PC-3 (cell line): Measurements from ENCODE around the gene LDLRAP1. TPM values are rescaled to one million over a fixed set of nuclear protein-coding genes. Genes with fewer than 3 reads are reported as not detected.
A peak's percentile ranks its signal among the peaks of the same experiment; 100 is the strongest.

Experiments
- ATAC-seq: fragments of 200-7000 bp; cut with Tn5 transposase; 2 replicates; pipeline ENCODE4 v1.9.1; 2020; ENCODE audit warnings: mild to moderate bottlenecking, moderate library complexity
- BruUV-seq: library from RNA; stranded (reverse); fragments of 400-500 nt; replicated peaks from 2 replicates; lab custom pipeline; 2021; lab: Mats Ljungman, UMichigan
- CTCF ChIA-PET: fragments of 300-600 bp; sonication (Branson Sonifier 250); formaldehyde crosslinking; loops from one replicate; lab custom pipeline; 2022; ENCODE audit warnings: antibody characterized with exemption; lab: Charles Lee
- POLR2A ChIA-PET: fragments of 300-600 bp; sonication (Branson Sonifier 250); formaldehyde crosslinking; loops from one replicate; lab custom pipeline; 2022; ENCODE audit warnings: antibody characterized with exemption; ENCODE audit not compliant: unreplicated experiment; lab: Charles Lee
- DNase-seq: peaks from one replicate; pipeline ENCODE4 v3.0.0-alpha.2; 2015
- H2AFZ ChIP-seq: fragments of 300-600 bp; sonication (generic); 2 replicates; pipeline ENCODE4 v1.6.0; 2016; ENCODE audit warnings: antibody characterized with exemption, low read length
- H3F3A ChIP-seq: fragments of 300-600 bp; sonication (generic); one replicate; pipeline ENCODE4 v1.6.0; 2017; ENCODE audit warnings: antibody characterized with exemption, low read length, control low read depth, mild to moderate bottlenecking; ENCODE audit not compliant: unreplicated experiment
- H3K27ac ChIP-seq: fragments of 300-600 bp; sonication (generic); 2 replicates; pipeline ENCODE4 v1.5.1; 2016; ENCODE audit warnings: mild to moderate bottlenecking, low read length
- H3K27me3 ChIP-seq: fragments of 300-600 bp; sonication (generic); 2 replicates; pipeline ENCODE4 v1.6.1; 2016; ENCODE audit warnings: low read length, mixed read lengths
- H3K36me3 ChIP-seq: fragments of 300-600 bp; sonication (generic); 2 replicates; pipeline ENCODE4 v1.6.1; 2016; ENCODE audit warnings: low read depth, mixed run types, low read length, mixed read lengths
- H3K4me1 ChIP-seq: fragments of 300-600 bp; sonication (generic); 2 replicates; pipeline ENCODE4 v1.5.1; 2016; ENCODE audit warnings: low read length; ENCODE audit not compliant: insufficient read depth
- H3K4me2 ChIP-seq: fragments of 300-600 bp; sonication (generic); 2 replicates; pipeline ENCODE4 v1.6.0; 2016; ENCODE audit warnings: low read length
- H3K4me3 ChIP-seq: fragments of 300-600 bp; sonication (generic); 2 replicates; pipeline ENCODE4 v1.5.1; 2016; ENCODE audit warnings: mild to moderate bottlenecking, low read length, mixed read lengths
- H3K79me2 ChIP-seq: fragments of 300-600 bp; sonication (generic); 2 replicates; pipeline ENCODE4 v1.6.1; 2017; ENCODE audit warnings: low read length, mixed read lengths
- H3K9ac ChIP-seq: fragments of 300-600 bp; sonication (generic); 2 replicates; pipeline ENCODE4 v1.6.0; 2016; ENCODE audit warnings: mild to moderate bottlenecking, low read length
- H3K9me2 ChIP-seq: fragments of 300-600 bp; sonication (generic); replicated peaks from 2 replicates; pipeline ENCODE4 v1.6.1; 2016; ENCODE audit warnings: mixed run types, low read length, mixed read lengths
- H3K9me3 ChIP-seq: fragments of 300-600 bp; sonication (generic); 2 replicates; pipeline ENCODE4 v1.6.1; 2016; ENCODE audit warnings: low read length, mixed read lengths
- H4K20me1 ChIP-seq: fragments of 300-600 bp; sonication (generic); 2 replicates; pipeline ENCODE4 v1.6.1; 2016; ENCODE audit warnings: low read length, mixed read lengths
- CTCF ChIP-seq: fragments of 300-600 bp; sonication (generic); conservative IDR thresholded peaks from 2 replicates; pipeline ENCODE4 v1.5.1; 2017; ENCODE audit warnings: antibody characterized with exemption, low read depth, mild to moderate bottlenecking, low read length
- EZH2 ChIP-seq: fragments of 300-600 bp; sonication (generic); IDR thresholded peaks from one replicate; pipeline ENCODE4 v1.6.1; 2017; ENCODE audit warnings: antibody characterized with exemption, mild to moderate bottlenecking, low read length; ENCODE audit not compliant: unreplicated experiment
- EZH2phosphoT487 ChIP-seq: fragments of 300-600 bp; sonication (generic); IDR thresholded peaks from 2 replicates; pipeline ENCODE4 v1.6.1; 2018; ENCODE audit warnings: mild to moderate bottlenecking, antibody characterized with exemption, low read length, borderline replicate concordance
- intact Hi-C: fragments of 100-400 bp; cut with micrococcal nuclease; formaldehyde crosslinking; loops from 2 replicates; pipeline ENCODE4 v1.9.0; 2023
- total RNA-seq: library from RNA; depleted of rRNA; stranded (reverse); fragments of >200 nt; gene quantifications from 2 replicates; pipeline ENCODE4 v1.2.3, GENCODE V29; 2014

Gene LDLRAP1
- total RNA-seq, 1 experiment from 2014 or later = 26.5 TPM

DNA sequence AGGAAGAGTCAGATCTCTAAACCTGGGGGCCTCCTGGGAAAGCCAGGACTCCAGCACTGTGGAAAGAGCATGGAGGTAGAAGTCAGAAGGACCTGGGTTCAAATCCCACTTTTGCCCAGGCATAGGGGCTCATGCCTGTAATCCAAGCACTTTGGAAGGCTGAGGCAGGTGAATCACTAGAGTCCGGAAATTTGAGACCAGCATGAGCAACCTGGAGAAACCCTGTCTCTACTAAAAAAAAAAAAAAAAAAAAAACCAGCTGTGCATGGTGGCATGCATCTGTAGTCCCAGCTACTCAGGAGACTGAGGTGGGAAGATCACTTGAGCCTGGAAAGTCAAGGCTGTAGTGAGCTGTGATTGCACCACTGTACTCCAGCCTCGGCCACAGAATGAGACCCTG, 31.8 kb downstream of the LDLRAP1 start:
- Histone ChIP-seq H3K4me2 (no peak overlapping the region), H3K9ac (no peak overlapping the region), H3K79me2 (no peaks in the 10 kb centered on the region), H3K27ac (no peak overlapping the region), H2AFZ (no peak overlapping the region), H3K9me3 (no peaks in the 10 kb centered on the region), H3K36me3 (no peaks in the 10 kb centered on the region), H4K20me1 (no peaks in the 10 kb centered on the region), H3K9me2 (no peaks in the 10 kb centered on the region), H3K4me3 (no peak overlapping the region), H3F3A (no peaks in the 10 kb centered on the region), H3K4me1 (peaks cover 8% of the 10 kb centered on the region; the same call in 1 of the 2 replicates), H3K27me3 (no peaks in the 10 kb centered on the region)
- ChIA-PET POLR2A (interaction anchor here (0.6 kb wide), 1 partner anchor 24 kb away, joined by 15 read pairs; no protein-coding TSS in a partner anchor), CTCF (interaction anchor here (0.6 kb wide), 3 partner anchors 24 to 423 kb away, joined by 5 to 9 read pairs (median 7); partner anchors contain the start of gene PAFAH2)
- intact Hi-C loops = no loop called here
- BruUV-seq = no TSS peak
- TF ChIP-seq EZH2 = no peak
- TF ChIP-seq EZH2phosphoT487 = no peak
- no peak for TF ChIP-seq CTCF
- ATAC-seq = no peak
- peak; percentile 43 for DNase-seq

GRCh38 chr1:25576459-25577133, 33.2 kb downstream of the LDLRAP1 start:
- no peaks in the 10 kb centered on the region for H3K27me3 ChIP-seq
- H2AFZ ChIP-seq = no peak overlapping the region
- no peaks in the 10 kb centered on the region for H3K9me2 ChIP-seq
- intact Hi-C loops = no loop called here
- no peaks in the 10 kb centered on the region for H4K20me1 ChIP-seq
- no TSS peak for BruUV-seq
- H3K4me3 ChIP-seq = no peak overlapping the region
- H3K4me2 ChIP-seq = no peak overlapping the region
- ChIA-PET POLR2A (no interaction called here), CTCF (no interaction called here)
- H3K79me2 ChIP-seq = no peaks in the 10 kb centered on the region
- no peak overlapping the region for H3K27ac ChIP-seq
- H3F3A ChIP-seq = no peaks in the 10 kb centered on the region
- ATAC-seq = no peak
- DNase-seq = no peak
- no peak for TF ChIP-seq CTCF
- no peak for TF ChIP-seq EZH2phosphoT487
- TF ChIP-seq EZH2 = no peak
- no peak overlapping the region for H3K9ac ChIP-seq
- no peaks in the 10 kb centered on the region for H3K36me3 ChIP-seq
- peaks cover 8% of the 10 kb centered on the region; the same call in 1 of the 2 replicates for H3K4me1 ChIP-seq
- H3K9me3 ChIP-seq = no peaks in the 10 kb centered on the region

DNA sequence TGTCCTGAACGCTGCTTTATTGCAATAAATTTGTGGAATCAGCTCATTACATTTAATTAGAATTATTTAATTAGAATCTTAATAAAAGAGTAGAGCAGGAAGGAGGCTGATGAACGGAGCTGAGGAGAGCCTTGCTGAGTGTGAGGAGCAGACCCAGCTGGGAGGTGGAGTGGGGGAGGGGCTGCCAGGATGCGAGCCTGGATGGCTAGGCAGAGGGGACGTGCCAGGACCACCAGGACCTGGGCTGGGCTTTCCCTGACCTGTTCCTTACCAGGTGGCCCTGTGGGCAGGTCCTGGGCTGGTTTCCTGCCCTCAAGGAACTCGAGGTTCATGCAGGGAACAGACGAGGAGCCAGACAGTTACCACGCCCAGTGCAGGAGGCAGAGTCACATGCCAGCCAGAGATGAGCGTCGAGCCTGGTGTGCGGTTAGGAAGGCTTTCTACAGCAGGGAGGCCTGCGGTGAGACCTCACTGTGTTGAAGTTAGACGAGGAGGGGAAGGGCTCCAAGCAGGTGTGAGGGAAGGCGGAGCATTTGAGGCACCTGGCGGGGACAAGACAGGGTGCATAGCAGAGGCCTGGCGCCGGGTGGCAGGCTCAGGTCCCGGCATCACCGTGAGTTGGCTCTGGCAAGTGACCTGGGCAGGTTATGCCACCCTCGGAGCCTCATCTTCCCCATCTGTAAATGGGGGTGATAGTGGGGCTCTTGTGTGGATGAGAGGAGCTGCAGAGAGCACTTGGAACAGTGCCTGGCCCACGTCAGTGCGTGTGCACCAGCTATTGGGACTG, 33.9 kb downstream of the LDLRAP1 start:
- POLR2A ChIA-PET = no interaction called here

More for the DNA sequence above, 33.9 kb downstream of the LDLRAP1 start:
- no peak overlapping the region for H3K27ac ChIP-seq
- H4K20me1 ChIP-seq = no peaks in the 10 kb centered on the region
- H3K79me2 ChIP-seq = no peaks in the 10 kb centered on the region
- H3F3A ChIP-seq = no peaks in the 10 kb centered on the region
- no peaks in the 10 kb centered on the region for H3K9me2 ChIP-seq
- no peak overlapping the region for H3K9ac ChIP-seq
- DNase-seq (no peak), ATAC-seq (no peak)
- H3K4me1 ChIP-seq = peaks cover 8% of the 10 kb centered on the region; the same call in 1 of the 2 replicates
- intact Hi-C loops = no loop called here
- TF ChIP-seq EZH2phosphoT487 (no peak), CTCF (no peak), EZH2 (no peak)
- H3K27me3 ChIP-seq = no peaks in the 10 kb centered on the region
- CTCF ChIA-PET = no interaction called here
- H3K36me3 ChIP-seq = no peaks in the 10 kb centered on the region
- no peaks in the 10 kb centered on the region for H3K9me3 ChIP-seq
- H3K4me2 ChIP-seq = no peak overlapping the region
- no peak overlapping the region for H3K4me3 ChIP-seq
- no peak overlapping the region for H2AFZ ChIP-seq
- no TSS peak for BruUV-seq
